ENCODE measurements around the gene JUN.

- TF ChIP-seq POLR2AphosphoS5 (IDR thresholded peaks at IDR 0.05) (no peak), CTCF (IDR thresholded peaks at IDR 0.05) (no peak)
Observed at GRCh38 chr1:58818075-58818474, 34.2 kb upstream of the JUN start.

Data from breast epithelium (tissue), 3 donors.